MCF 10A (cell line): ENCODE measurements around the gene ERBB3. TPM values are rescaled to one million over a fixed set of nuclear protein-coding genes. Genes with fewer than 3 reads are reported as not detected.

Experiments
- BruUV-seq: library from RNA; stranded (reverse); fragments of 400-500 nt; replicated peaks from 2 replicates; lab custom pipeline; 2021; lab: Mats Ljungman, UMichigan
- CTCF ChIA-PET: fragments of 300-600 bp; sonication (Branson Sonifier 250); formaldehyde crosslinking; extraction: SDS; loops from one replicate; lab custom pipeline; 2021; ENCODE audit warnings: antibody characterized with exemption, inconsistent platforms; lab: Yijun Ruan, JAX
- POLR2A ChIA-PET: fragments of 300-600, 350-650 bp; sonication (Branson Sonifier 250); formaldehyde crosslinking; extraction: SDS; loops from one replicate; lab custom pipeline; 2020; ENCODE audit warnings: antibody characterized with exemption, inconsistent platforms; lab: Yijun Ruan, JAX
- DNase-seq: peaks from one replicate; pipeline ENCODE4 v3.0.0-alpha.2; 2018; ENCODE audit not compliant: unreplicated experiment
- H3K27ac Mint-ChIP-seq: one replicate; pipeline ENCODE4 v1.8.0; 2022; ENCODE audit warnings: mild to moderate bottlenecking, low read depth, mixed read lengths; ENCODE audit not compliant: unreplicated experiment
- H3K27me3 Mint-ChIP-seq: one replicate; pipeline ENCODE4 v1.8.0; 2022; ENCODE audit warnings: mixed read lengths; ENCODE audit not compliant: insufficient read depth, unreplicated experiment
- H3K36me3 Mint-ChIP-seq: one replicate; pipeline ENCODE4 v1.8.0; 2022; ENCODE audit warnings: mild to moderate bottlenecking, moderate library complexity, mixed read lengths; ENCODE audit not compliant: insufficient read depth, unreplicated experiment
- H3K4me1 Mint-ChIP-seq: one replicate; pipeline ENCODE4 v1.8.0; 2022; ENCODE audit warnings: mixed read lengths; ENCODE audit not compliant: insufficient read depth, unreplicated experiment
- H3K4me3 Mint-ChIP-seq: one replicate; pipeline ENCODE4 v1.8.0; 2022; ENCODE audit warnings: mild to moderate bottlenecking, moderate library complexity, mixed read lengths; ENCODE audit not compliant: unreplicated experiment
- H3K9me3 Mint-ChIP-seq: one replicate; pipeline ENCODE4 v1.8.0; 2022; ENCODE audit warnings: mixed read lengths; ENCODE audit not compliant: unreplicated experiment
- intact Hi-C: fragments of 100-400 bp; cut with micrococcal nuclease; formaldehyde crosslinking; loops from 2 replicates; pipeline ENCODE4 v1.14.1; 2022
- total RNA-seq: library from RNA; stranded (reverse); gene quantifications from 2 replicates; pipeline ENCODE4 v1.2.3, GENCODE V29; 2022
- TF ChIP-seq, protein P1 (sequence below): fragments of 200-600 bp; IDR thresholded peaks from one replicate; pipeline ENCODE4 v1.8.0; 2022; ENCODE audit warnings: antibody characterized with exemption, mild to moderate bottlenecking; ENCODE audit not compliant: unreplicated experiment

ERBB3 gene
- total RNA-seq, 1 experiment from 2014 or later: 3.7 TPM

GRCh38 chr12:56126732-56127239 lies 46.8 kb downstream of the ERBB3 start:
- no peak overlapping the region for H3K4me3 Mint-ChIP-seq
- no peaks in the 10 kb centered on the region for H3K27me3 Mint-ChIP-seq
- BruUV-seq: no TSS peak
- H3K27ac Mint-ChIP-seq: peak overlapping the region; percentile 84
- ChIA-PET POLR2A (interaction anchor here (1.0 to 5.5 kb wide), 16 partner anchors 10 to 338 kb away, joined by 3 to 165 read pairs (median 7); partner anchors contain the start of genes COQ10A, MYL6, MYL6B and PA2G4), CTCF (interaction anchor here (0.5 to 3.7 kb wide), 13 partner anchors 9 to 140 kb away, joined by 3 to 15 read pairs (median 5); partner anchors contain the start of genes COQ10A, MYL6, RNF41 and SMARCC2)
- peaks cover 31% of the 10 kb centered on the region for H3K36me3 Mint-ChIP-seq
- intact Hi-C loops: loop anchor here (1.0 kb wide), 3 partner anchors 31 to 98 kb away; partner anchors contain the start of genes NABP2 and SMARCC2
- TF ChIP-seq, protein P1, sequence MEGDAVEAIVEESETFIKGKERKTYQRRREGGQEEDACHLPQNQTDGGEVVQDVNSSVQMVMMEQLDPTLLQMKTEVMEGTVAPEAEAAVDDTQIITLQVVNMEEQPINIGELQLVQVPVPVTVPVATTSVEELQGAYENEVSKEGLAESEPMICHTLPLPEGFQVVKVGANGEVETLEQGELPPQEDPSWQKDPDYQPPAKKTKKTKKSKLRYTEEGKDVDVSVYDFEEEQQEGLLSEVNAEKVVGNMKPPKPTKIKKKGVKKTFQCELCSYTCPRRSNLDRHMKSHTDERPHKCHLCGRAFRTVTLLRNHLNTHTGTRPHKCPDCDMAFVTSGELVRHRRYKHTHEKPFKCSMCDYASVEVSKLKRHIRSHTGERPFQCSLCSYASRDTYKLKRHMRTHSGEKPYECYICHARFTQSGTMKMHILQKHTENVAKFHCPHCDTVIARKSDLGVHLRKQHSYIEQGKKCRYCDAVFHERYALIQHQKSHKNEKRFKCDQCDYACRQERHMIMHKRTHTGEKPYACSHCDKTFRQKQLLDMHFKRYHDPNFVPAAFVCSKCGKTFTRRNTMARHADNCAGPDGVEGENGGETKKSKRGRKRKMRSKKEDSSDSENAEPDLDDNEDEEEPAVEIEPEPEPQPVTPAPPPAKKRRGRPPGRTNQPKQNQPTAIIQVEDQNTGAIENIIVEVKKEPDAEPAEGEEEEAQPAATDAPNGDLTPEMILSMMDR: no peak
- no peaks in the 10 kb centered on the region for H3K9me3 Mint-ChIP-seq
- DNase-seq: no peak
- peaks cover 26% of the 10 kb centered on the region for H3K4me1 Mint-ChIP-seq

GRCh38 chr12:56127485-56127887 lies 47.5 kb downstream of the ERBB3 start:
- CTCF ChIA-PET: interaction anchor here (0.6 to 2.3 kb wide), 10 partner anchors 10 to 1768 kb away, joined by 3 to 9 read pairs (median 4); partner anchors contain the start of genes SMARCC2 and ZC3H10
- Mint-ChIP-seq H3K9me3 (no peaks in the 10 kb centered on the region), H3K27ac (peak overlapping the region; percentile 84), H3K4me3 (peak overlapping the region; percentile 84), H3K36me3 (peaks cover 35% of the 10 kb centered on the region), H3K4me1 (peaks cover 26% of the 10 kb centered on the region), H3K27me3 (no peaks in the 10 kb centered on the region)
- no TSS peak for BruUV-seq
- TF ChIP-seq, protein P1: no peak
- intact Hi-C loops: no loop called here
- DNase-seq: no peak
- POLR2A ChIA-PET: interaction anchor here (0.6 to 5.5 kb wide), 47 partner anchors 10 to 509 kb away, joined by 3 to 165 read pairs (median 6); partner anchors contain the start of genes ANKRD52, CNPY2, COQ10A and ERBB3

- intact Hi-C loops: loop anchor here (2.0 kb wide), 1 partner anchor 23 kb away; no protein-coding TSS in a partner anchor
- H3K27me3 Mint-ChIP-seq: no peaks in the 10 kb centered on the region
- DNase-seq: peak; percentile 100
- CTCF ChIA-PET: interaction anchor here (0.6 to 2.3 kb wide), 14 partner anchors 9 to 1769 kb away, joined by 3 to 9 read pairs (median 4); partner anchors contain the start of genes SMARCC2 and ZC3H10
- H3K36me3 Mint-ChIP-seq: peaks cover 38% of the 10 kb centered on the region
- BruUV-seq: TSS peak; percentile 56
- H3K9me3 Mint-ChIP-seq: no peaks in the 10 kb centered on the region
- TF ChIP-seq, protein P1: no peak
- peak within 1 kb of the TSS; percentile 84 for H3K4me3 Mint-ChIP-seq
- H3K27ac Mint-ChIP-seq: peak within 1 kb of the TSS; percentile 84
- POLR2A ChIA-PET: interaction anchor here (0.6 to 5.5 kb wide), 55 partner anchors 9 to 509 kb away, joined by 3 to 165 read pairs (median 5); partner anchors contain the start of genes ANKRD52, CNPY2, COQ10A and ERBB3
- H3K4me1 Mint-ChIP-seq: peaks cover 26% of the 10 kb centered on the region
Measured at GRCh38 chr12:56127888-56128669, 48.1 kb downstream of the ERBB3 start, which contains the start of gene ESYT1. Gene ESYT1 (plus strand): TSS chr12:56128267. CDS start chr12:56128320, 53 bp downstream.
